Stimulated activated naive CD4-positive, alpha-beta T cell treated with Interleukin-2 at 50 U/mL for 16 hours (primary cell): ENCODE measurements around the gene FAM117A.

Source experiments
- DNase-seq: peaks from one replicate; lab custom pipeline; 2025; lab: John Stamatoyannopoulos, UW

Gene FAM117A

GRCh38 chr17:49763735-49764558, at the start of gene FAM117A:
TSS of gene FAM117A (minus strand) at chr17:49764131. CDS start at chr17:49764087, 44 bp downstream.
- DNase-seq = peak; percentile 98

- no peak for DNase-seq
These were observed 45.1 kb upstream of the FAM117A start for GRCh38 chr17:49809056-49809455.

GRCh38 chr17:49798738-49799137, 34.8 kb upstream of the FAM117A start:
- no peak for DNase-seq

- no peak for DNase-seq
These were observed 34.3 kb upstream of the FAM117A start for GRCh38 chr17:49798182-49798581.

- DNase-seq = no peak
These were observed 31.4 kb upstream of the FAM117A start for GRCh38 chr17:49795372-49795771.

- DNase-seq = no peak
These were observed 29.4 kb upstream of the FAM117A start for GRCh38 chr17:49793309-49793708.

GRCh38 chr17:49789243-49789578, 25.3 kb upstream of the FAM117A start:
- no peak for DNase-seq

GRCh38 chr17:49788478-49789242, 24.7 kb upstream of the FAM117A start, which contains the start of gene KAT7:
TSS of gene KAT7 (plus strand) at chr17:49788681. CDS start at chr17:49788835, 154 bp downstream.
- DNase-seq = peak; percentile 99

GRCh38 chr17:49787884-49788477, 24.1 kb upstream of the FAM117A start:
- DNase-seq = no peak

GRCh38 chr17:49784636-49785035, 20.7 kb upstream of the FAM117A start:
- no peak for DNase-seq

GRCh38 chr17:49783791-49784190, 19.9 kb upstream of the FAM117A start:
- no peak for DNase-seq

- DNase-seq = no peak
These were observed 19.3 kb upstream of the FAM117A start for GRCh38 chr17:49783071-49783715.

GRCh38 chr17:49779739-49780231, 15.9 kb upstream of the FAM117A start:
- DNase-seq = no peak

GRCh38 chr17:49779156-49779738, 15.3 kb upstream of the FAM117A start:
- DNase-seq = no peak

GRCh38 chr17:49777563-49777962, 13.6 kb upstream of the FAM117A start:
- DNase-seq = no peak

- DNase-seq = no peak
These were observed 12.8 kb upstream of the FAM117A start for GRCh38 chr17:49776551-49777300.

- DNase-seq = no peak
These were observed 11.8 kb upstream of the FAM117A start for GRCh38 chr17:49775546-49776260.

- DNase-seq = no peak
These were observed 3.1 kb upstream of the FAM117A start for GRCh38 chr17:49766918-49767530.

GRCh38 chr17:49764559-49765180, 739 bp upstream of the FAM117A start:
- DNase-seq = no peak
